SU-DHL-6 (cell line): ENCODE results near the gene LIPT2.

Source experiments
- H2AFZ ChIP-seq: fragments of 200-600 bp; sonication (generic); 2 replicates; pipeline ENCODE4 v1.6.1; 2014; ENCODE audit warnings: low read depth, mild to moderate bottlenecking, moderate library complexity, mixed read lengths, antibody characterized with exemption, low read length; ENCODE audit not compliant: severe bottlenecking
- H3F3A ChIP-seq: fragments of 200-600 bp; shearing (Covaris generic); 2 replicates; pipeline ENCODE4 v1.6.0; 2016; ENCODE audit warnings: antibody characterized with exemption, mild to moderate bottlenecking; ENCODE audit not compliant: insufficient read depth
- H3K27ac ChIP-seq: fragments of 200-600 bp; sonication (generic); 2 replicates; pipeline ENCODE4 v1.5.1; 2016; ENCODE audit warnings: low read depth, mild to moderate bottlenecking, low read length, moderate library complexity, mixed read lengths
- H3K27me3 ChIP-seq: fragments of 200-600 bp; sonication (generic), shearing (Covaris generic); 2 replicates; pipeline ENCODE4 v1.6.0; 2014; ENCODE audit warnings: mild to moderate bottlenecking, low read length
- H3K36me3 ChIP-seq: fragments of 200-600 bp; sonication (generic); 2 replicates; pipeline ENCODE4 v1.6.1; 2014; ENCODE audit warnings: mild to moderate bottlenecking, low read length, mixed read lengths
- H3K4me2 ChIP-seq: fragments of 300-600, 200-600 bp; shearing (Covaris generic), sonication (generic); 2 replicates; pipeline ENCODE4 v1.6.0; 2014; ENCODE audit warnings: low read length, low read depth, mild to moderate bottlenecking; ENCODE audit not compliant: poor library complexity, severe bottlenecking
- H3K4me3 ChIP-seq: fragments of 200-600 bp; sonication (generic); 2 replicates; pipeline ENCODE4 v1.5.1; 2014; ENCODE audit warnings: antibody characterized with exemption, low read length, mild to moderate bottlenecking, mixed read lengths; ENCODE audit not compliant: insufficient read depth, poor library complexity, severe bottlenecking
- H3K79me2 ChIP-seq: fragments of 200-600 bp; sonication (generic); 2 replicates; pipeline ENCODE4 v1.6.1; 2014; ENCODE audit warnings: mild to moderate bottlenecking, low read length, moderate library complexity; ENCODE audit not compliant: insufficient read depth
- H3K9ac ChIP-seq: fragments of 200-600 bp; sonication (generic); 2 replicates; pipeline ENCODE4 v1.7.0; 2014; ENCODE audit warnings: mild to moderate bottlenecking, low read length
- H3K9me2 ChIP-seq: fragments of 200-600 bp; sonication (generic); replicated peaks from 2 replicates; pipeline ENCODE4 v1.6.1; 2014; ENCODE audit warnings: low read length; ENCODE audit not compliant: insufficient read depth
- H3K9me3 ChIP-seq: fragments of 200-600 bp; sonication (generic); 2 replicates; pipeline ENCODE4 v1.6.1; 2014; ENCODE audit warnings: low read length, mixed read lengths; ENCODE audit not compliant: insufficient read depth
- H4K20me1 ChIP-seq: fragments of 200-600 bp; sonication (generic); 2 replicates; pipeline ENCODE4 v1.6.1; 2014; ENCODE audit warnings: low read depth, mild to moderate bottlenecking, antibody characterized with exemption, low read length, moderate library complexity, mixed read lengths
- EZH2phosphoT487 ChIP-seq: fragments of 200-600 bp; sonication (generic), shearing (Covaris generic); conservative IDR thresholded peaks from 2 replicates; pipeline ENCODE4 v1.6.1; 2018; ENCODE audit warnings: mild to moderate bottlenecking, antibody characterized with exemption, low read length, moderate library complexity, mixed read lengths
- TF ChIP-seq, protein P1 (sequence below): fragments of 200-600 bp; sonication (generic); IDR thresholded peaks from one replicate; pipeline ENCODE4 v1.5.1; 2017; ENCODE audit warnings: antibody characterized with exemption, mild to moderate bottlenecking, low read length, moderate library complexity; ENCODE audit not compliant: insufficient read depth, poor library complexity, severe bottlenecking

The LIPT2 gene

GRCh38 chr11:74468058-74468457 is 25.5 kb downstream of the LIPT2 start:
- no peak overlapping the region for H3K4me2 ChIP-seq
- H3F3A ChIP-seq = no peaks in the 10 kb centered on the region
- no peak overlapping the region for H3K4me3 ChIP-seq
- no peaks in the 10 kb centered on the region for H3K79me2 ChIP-seq
- no peaks in the 10 kb centered on the region for H3K27me3 ChIP-seq
- no peaks in the 10 kb centered on the region for H4K20me1 ChIP-seq
- no peaks in the 10 kb centered on the region for H3K9me3 ChIP-seq
- no peaks in the 10 kb centered on the region for H3K36me3 ChIP-seq
- TF ChIP-seq EZH2phosphoT487 = no peak
- TF ChIP-seq, protein P1, sequence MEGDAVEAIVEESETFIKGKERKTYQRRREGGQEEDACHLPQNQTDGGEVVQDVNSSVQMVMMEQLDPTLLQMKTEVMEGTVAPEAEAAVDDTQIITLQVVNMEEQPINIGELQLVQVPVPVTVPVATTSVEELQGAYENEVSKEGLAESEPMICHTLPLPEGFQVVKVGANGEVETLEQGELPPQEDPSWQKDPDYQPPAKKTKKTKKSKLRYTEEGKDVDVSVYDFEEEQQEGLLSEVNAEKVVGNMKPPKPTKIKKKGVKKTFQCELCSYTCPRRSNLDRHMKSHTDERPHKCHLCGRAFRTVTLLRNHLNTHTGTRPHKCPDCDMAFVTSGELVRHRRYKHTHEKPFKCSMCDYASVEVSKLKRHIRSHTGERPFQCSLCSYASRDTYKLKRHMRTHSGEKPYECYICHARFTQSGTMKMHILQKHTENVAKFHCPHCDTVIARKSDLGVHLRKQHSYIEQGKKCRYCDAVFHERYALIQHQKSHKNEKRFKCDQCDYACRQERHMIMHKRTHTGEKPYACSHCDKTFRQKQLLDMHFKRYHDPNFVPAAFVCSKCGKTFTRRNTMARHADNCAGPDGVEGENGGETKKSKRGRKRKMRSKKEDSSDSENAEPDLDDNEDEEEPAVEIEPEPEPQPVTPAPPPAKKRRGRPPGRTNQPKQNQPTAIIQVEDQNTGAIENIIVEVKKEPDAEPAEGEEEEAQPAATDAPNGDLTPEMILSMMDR = no peak
- no peak overlapping the region for H3K27ac ChIP-seq
- H2AFZ ChIP-seq = no peak overlapping the region
- no peak overlapping the region for H3K9ac ChIP-seq
- no peaks in the 10 kb centered on the region for H3K9me2 ChIP-seq

GRCh38 chr11:74466916-74467885 is 26.3 kb downstream of the LIPT2 start, which contains the start of gene KCNE3:
Gene KCNE3 (minus strand): TSS chr11:74467549. CDS start chr11:74457563, 9,986 bp downstream.
- Histone ChIP-seq H3K9me3 (no peaks in the 10 kb centered on the region), H3F3A (no peaks in the 10 kb centered on the region), H3K4me2 (no peak within 1 kb of the TSS), H3K36me3 (no peaks in the 10 kb centered on the region), H3K79me2 (no peaks in the 10 kb centered on the region), H3K9ac (no peak within 1 kb of the TSS), H3K27ac (no peak within 1 kb of the TSS), H3K27me3 (no peaks in the 10 kb centered on the region), H4K20me1 (no peaks in the 10 kb centered on the region), H3K4me3 (no peak within 1 kb of the TSS), H2AFZ (no peak within 1 kb of the TSS), H3K9me2 (no peaks in the 10 kb centered on the region)
- TF ChIP-seq, protein P1 = no peak
- TF ChIP-seq EZH2phosphoT487 = no peak

GRCh38 chr11:74465291-74465708 is 28.2 kb downstream of the LIPT2 start:
- TF ChIP-seq, protein P1 = no peak
- no peak for TF ChIP-seq EZH2phosphoT487
- no peak overlapping the region for H3K4me3 ChIP-seq
- no peaks in the 10 kb centered on the region for H3F3A ChIP-seq
- H3K9me3 ChIP-seq = no peaks in the 10 kb centered on the region
- H3K27me3 ChIP-seq = no peaks in the 10 kb centered on the region
- no peaks in the 10 kb centered on the region for H3K36me3 ChIP-seq
- H3K9me2 ChIP-seq = no peaks in the 10 kb centered on the region
- H3K9ac ChIP-seq = no peak overlapping the region
- H3K79me2 ChIP-seq = no peaks in the 10 kb centered on the region
- H3K4me2 ChIP-seq = no peak overlapping the region
- no peaks in the 10 kb centered on the region for H4K20me1 ChIP-seq
- H3K27ac ChIP-seq = no peak overlapping the region
- H2AFZ ChIP-seq = no peak overlapping the region
